ENCODE results near the gene ART4. TPM values are rescaled to one million over a fixed set of nuclear protein-coding genes. Genes with fewer than 3 reads are reported as not detected.

ART4 gene
- total RNA-seq, 1 donor from 2014 or later: not detected

DNA sequence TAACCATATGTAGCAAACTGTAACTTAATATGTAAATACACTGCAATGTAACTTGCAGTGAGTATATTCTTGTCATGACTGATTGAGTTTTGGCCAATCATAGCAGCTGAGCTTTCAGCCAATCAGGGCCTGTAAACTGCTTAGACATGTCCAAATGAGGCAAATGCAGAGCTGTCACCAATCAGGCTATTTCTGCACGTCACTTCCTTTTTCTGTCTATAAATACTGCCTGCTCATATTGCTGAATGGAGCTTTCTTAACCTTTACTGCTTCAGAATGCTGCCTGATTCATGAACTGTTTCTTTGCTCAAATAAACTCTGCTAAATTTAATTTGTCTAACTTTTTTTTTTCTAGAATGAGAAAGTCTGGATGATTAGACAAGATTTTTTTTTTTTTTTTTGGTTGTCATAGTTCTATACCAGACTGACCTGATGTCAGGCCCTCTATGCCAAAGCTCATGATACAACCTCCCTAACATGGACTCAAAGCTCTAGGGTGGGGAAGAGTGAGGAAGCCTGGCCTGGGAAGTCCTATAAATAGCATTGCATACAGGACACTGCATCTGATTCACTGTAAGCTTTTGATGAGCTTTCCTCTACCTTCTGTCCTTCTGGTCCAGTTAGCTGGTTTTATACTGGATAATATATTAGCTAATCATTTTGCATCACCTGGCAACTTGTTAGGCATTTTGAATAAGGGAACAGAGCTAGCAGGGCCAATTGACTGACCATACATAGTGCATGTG, 30.3 kb upstream of the ART4 start:
- no peak overlapping the region for H3K27ac Mint-ChIP-seq
- no peaks in the 10 kb centered on the region for H3K4me1 Mint-ChIP-seq (ENCODE audit: low read depth)
- H3K27me3 Mint-ChIP-seq (ENCODE audit: insufficient read depth): no peaks in the 10 kb centered on the region
- no peak overlapping the region for H3K4me3 Mint-ChIP-seq
- intact Hi-C loops (cut with micrococcal nuclease): no loop called here
- H3K9me3 Mint-ChIP-seq: peaks cover 2% of the 10 kb centered on the region
- peaks cover 1% of the 10 kb centered on the region for H3K36me3 Mint-ChIP-seq (ENCODE audit: low read depth)
- DNase-seq (ENCODE audit: low spot score): no peak

DNA sequence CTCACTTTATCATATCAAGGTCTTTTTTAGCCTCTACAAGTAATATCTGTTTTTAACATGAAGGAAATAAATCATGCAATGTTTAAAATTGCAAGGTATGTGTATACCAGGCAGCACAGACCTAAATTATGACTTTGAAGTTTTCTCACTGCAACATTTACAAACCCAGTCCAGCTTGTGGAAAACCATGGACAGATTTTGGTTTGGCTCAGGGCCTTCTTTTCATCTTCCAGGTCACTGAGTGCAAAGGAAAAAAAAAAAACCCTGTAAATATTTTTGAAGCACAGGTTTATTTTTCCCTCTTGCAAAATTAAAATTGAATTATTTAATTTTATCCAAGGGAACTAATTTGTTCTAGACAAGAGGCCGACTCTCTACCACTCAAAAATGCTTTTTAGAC, 28.6 kb upstream of the ART4 start:
- intact Hi-C loops (cut with micrococcal nuclease): no loop called here
- no peak overlapping the region for H3K27ac Mint-ChIP-seq
- no peak for DNase-seq (ENCODE audit: low spot score)
- no peak overlapping the region for H3K4me3 Mint-ChIP-seq
- peaks cover 4% of the 10 kb centered on the region for H3K9me3 Mint-ChIP-seq
- H3K36me3 Mint-ChIP-seq (ENCODE audit: low read depth): no peaks in the 10 kb centered on the region
- no peaks in the 10 kb centered on the region for H3K27me3 Mint-ChIP-seq (ENCODE audit: insufficient read depth)
- H3K4me1 Mint-ChIP-seq (ENCODE audit: low read depth): no peaks in the 10 kb centered on the region

DNA sequence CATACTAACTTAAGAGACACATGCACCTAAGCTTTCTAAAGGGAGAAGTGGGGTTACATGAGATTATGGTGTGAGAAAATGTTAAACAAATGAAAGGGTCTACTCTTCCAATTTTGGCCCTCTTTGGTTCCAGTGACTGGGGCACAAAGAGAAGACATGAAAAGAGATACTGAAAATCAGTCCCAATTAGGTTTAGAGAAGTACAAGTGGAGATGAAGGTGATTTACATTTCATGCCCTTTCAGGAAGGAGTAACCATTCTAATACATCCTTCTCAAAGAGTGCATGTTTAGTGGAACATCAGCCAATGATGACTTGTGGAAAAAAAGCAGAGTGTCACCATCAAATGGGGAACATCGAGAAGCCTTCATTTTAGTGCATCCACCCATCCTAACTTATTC, 27.9 kb upstream of the ART4 start:
- Mint-ChIP-seq H3K4me3 (no peak overlapping the region), H3K27ac (no peak overlapping the region), H3K4me1 (ENCODE audit: low read depth) (no peaks in the 10 kb centered on the region), H3K9me3 (peaks cover 4% of the 10 kb centered on the region), H3K27me3 (ENCODE audit: insufficient read depth) (no peaks in the 10 kb centered on the region), H3K36me3 (ENCODE audit: low read depth) (no peaks in the 10 kb centered on the region)
- intact Hi-C loops (cut with micrococcal nuclease): no loop called here
- DNase-seq (ENCODE audit: low spot score): no peak

DNA sequence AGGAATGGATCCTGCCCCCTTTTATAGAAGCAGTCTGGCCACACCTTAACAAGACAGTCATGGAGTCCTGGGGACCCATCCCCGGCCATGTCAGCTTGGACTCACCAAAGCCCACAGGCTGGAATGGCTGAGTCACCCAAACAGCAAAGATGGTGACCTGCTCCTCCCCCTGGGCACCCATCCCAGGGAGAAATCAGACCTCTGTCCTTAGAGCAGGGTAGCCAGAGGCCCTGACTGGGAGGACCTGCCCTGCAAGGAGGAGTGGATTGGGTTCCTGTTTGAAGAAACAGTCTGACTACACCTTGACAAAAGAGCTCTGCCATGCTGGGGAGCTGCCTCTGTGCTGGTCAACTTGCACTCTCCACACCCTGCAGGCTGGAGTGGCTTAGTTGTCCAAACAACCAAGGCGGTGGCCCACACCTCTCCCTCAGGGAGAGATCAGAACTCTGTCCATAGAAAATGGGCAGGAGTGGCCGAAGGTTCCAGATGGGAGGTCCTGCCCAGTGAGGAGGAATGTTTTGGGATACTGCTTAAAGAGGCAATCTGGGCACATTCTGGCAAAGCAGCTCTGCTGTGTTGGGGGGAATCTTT, 25.7 kb upstream of the ART4 start:
- DNase-seq (ENCODE audit: low spot score): no peak
- H3K9me3 Mint-ChIP-seq: peaks cover 4% of the 10 kb centered on the region
- intact Hi-C loops (cut with micrococcal nuclease): no loop called here
- H3K4me3 Mint-ChIP-seq: no peak overlapping the region
- no peak overlapping the region for H3K27ac Mint-ChIP-seq
- H3K4me1 Mint-ChIP-seq (ENCODE audit: low read depth): no peaks in the 10 kb centered on the region
- no peaks in the 10 kb centered on the region for H3K36me3 Mint-ChIP-seq (ENCODE audit: low read depth)
- H3K27me3 Mint-ChIP-seq (ENCODE audit: insufficient read depth): no peaks in the 10 kb centered on the region

DNA sequence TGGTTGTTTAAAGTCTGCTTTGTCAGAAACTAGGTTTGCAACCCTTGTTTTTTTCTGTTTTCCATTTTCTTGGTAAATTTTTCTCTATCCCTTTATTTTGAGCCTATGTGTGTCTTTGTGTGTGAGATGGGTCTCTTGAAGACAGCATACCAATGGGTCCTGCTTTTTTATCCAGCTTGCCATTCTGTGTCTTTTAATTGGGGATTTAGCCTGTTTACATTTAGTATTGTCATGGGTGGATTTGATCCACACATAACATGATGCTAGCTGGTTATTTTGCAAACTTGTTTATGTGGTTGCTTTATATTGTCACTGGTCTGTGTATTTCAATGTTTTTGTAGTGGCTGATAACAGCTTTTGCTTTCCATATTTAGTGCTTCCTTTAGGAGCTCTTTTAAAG, 17.2 kb upstream of the ART4 start:
- Mint-ChIP-seq H3K4me1 (ENCODE audit: low read depth) (no peaks in the 10 kb centered on the region), H3K27ac (no peak overlapping the region), H3K4me3 (no peak overlapping the region), H3K27me3 (ENCODE audit: insufficient read depth) (no peaks in the 10 kb centered on the region), H3K36me3 (ENCODE audit: low read depth) (no peaks in the 10 kb centered on the region), H3K9me3 (peaks cover 24% of the 10 kb centered on the region)
- no peak for DNase-seq (ENCODE audit: low spot score)
- intact Hi-C loops (cut with micrococcal nuclease): no loop called here

DNA sequence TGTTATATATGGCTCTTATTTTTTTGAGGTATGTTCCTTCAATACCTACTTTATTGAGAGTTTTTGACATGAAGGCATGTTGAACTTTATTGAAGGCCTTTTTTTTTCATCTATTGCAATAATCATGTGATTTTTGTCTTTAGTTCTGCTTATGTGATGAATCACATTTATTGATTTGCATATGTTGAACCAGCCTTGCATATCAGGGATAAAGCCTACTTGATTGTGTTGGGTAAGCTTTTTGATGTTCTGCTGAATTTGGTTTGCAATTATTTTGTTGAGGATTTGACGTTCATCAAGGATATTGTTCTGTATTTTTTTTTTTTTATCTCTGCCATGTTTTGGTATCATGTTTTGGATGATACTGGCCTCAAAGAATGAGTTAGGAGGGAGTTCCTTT, 15.2 kb upstream of the ART4 start:
- intact Hi-C loops (cut with micrococcal nuclease): no loop called here
- H3K36me3 Mint-ChIP-seq (ENCODE audit: low read depth): no peaks in the 10 kb centered on the region
- H3K4me3 Mint-ChIP-seq: no peak overlapping the region
- H3K4me1 Mint-ChIP-seq (ENCODE audit: low read depth): no peaks in the 10 kb centered on the region
- no peak for DNase-seq (ENCODE audit: low spot score)
- H3K27me3 Mint-ChIP-seq (ENCODE audit: insufficient read depth): no peaks in the 10 kb centered on the region
- H3K9me3 Mint-ChIP-seq: peaks cover 24% of the 10 kb centered on the region
- no peak overlapping the region for H3K27ac Mint-ChIP-seq

DNA sequence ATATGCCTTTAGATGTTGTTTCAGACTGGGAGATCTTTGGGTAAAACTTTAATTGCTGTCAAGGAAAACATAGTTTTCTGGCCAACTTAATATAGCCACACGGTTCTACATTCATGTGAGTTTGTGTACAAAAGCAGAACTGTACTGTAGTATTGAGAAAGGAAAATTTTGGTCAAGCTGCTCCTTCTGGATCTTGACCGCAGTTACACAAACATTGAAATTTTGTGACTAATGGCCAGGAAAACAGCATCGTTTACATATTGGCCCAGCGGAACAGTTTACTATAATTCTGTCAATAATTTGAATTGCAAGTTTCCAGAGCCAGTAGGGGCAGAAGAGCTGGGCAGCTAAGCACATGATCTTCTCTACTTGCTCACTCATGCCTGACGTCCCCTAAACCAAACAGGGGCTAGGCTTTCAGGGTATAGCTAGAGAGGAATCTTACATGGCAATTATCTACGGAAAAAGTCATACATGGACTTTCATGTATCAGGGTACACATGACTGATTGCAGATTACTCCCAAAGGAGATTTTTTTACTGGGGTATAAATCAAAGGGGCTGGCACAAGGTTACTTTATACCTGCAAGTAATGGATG, 11.4 kb upstream of the ART4 start:
- no peaks in the 10 kb centered on the region for H3K27me3 Mint-ChIP-seq (ENCODE audit: insufficient read depth)
- no peaks in the 10 kb centered on the region for H3K4me1 Mint-ChIP-seq (ENCODE audit: low read depth)
- no peaks in the 10 kb centered on the region for H3K36me3 Mint-ChIP-seq (ENCODE audit: low read depth)
- H3K9me3 Mint-ChIP-seq: peaks cover 8% of the 10 kb centered on the region
- intact Hi-C loops (cut with micrococcal nuclease): no loop called here
- no peak overlapping the region for H3K27ac Mint-ChIP-seq
- DNase-seq (ENCODE audit: low spot score): no peak
- no peak overlapping the region for H3K4me3 Mint-ChIP-seq

DNA sequence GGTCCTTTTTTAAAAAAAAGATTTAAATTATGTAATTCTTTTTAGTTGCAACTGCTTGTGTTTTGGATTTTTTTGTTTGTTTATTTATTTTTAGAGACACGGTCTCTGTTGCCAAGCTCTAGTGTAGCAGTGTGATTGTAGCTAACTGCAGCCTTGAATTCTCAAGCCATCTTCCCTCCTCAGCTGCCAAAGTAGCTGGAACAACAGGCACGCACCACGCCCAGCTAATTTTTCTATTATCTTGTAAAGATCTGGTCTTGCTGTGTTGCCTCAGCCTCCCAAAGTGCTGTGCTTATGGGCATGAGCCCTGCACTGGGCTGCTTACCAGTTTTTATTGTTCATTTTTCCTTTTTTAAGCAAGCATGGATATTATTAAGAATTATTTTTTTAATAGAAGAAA, 10.6 kb upstream of the ART4 start:
- H3K36me3 Mint-ChIP-seq (ENCODE audit: low read depth): no peaks in the 10 kb centered on the region
- peaks cover 4% of the 10 kb centered on the region for H3K9me3 Mint-ChIP-seq
- intact Hi-C loops (cut with micrococcal nuclease): no loop called here
- DNase-seq (ENCODE audit: low spot score): no peak
- H3K4me3 Mint-ChIP-seq: no peak overlapping the region
- H3K4me1 Mint-ChIP-seq (ENCODE audit: low read depth): no peaks in the 10 kb centered on the region
- H3K27ac Mint-ChIP-seq: no peak overlapping the region
- H3K27me3 Mint-ChIP-seq (ENCODE audit: insufficient read depth): no peaks in the 10 kb centered on the region

DNA sequence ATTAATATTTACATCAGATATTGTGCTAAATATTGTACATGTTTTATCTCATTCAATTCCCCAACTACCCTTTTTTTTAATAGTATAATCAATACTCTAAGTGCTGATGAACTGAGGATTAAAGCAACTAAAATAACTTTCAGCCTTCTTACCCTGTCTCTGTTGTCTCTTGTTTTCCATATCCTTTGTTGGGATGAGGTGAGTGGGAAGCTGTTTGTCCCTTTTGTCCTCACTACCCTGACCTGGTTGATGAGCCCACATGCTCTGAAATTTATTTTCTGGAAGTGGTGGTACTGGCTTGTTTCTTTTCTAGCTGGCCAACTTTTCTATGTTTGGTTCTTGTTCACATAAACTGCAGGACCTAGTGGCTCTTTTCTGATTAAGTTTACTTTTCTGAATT, 9.6 kb upstream of the ART4 start:
- intact Hi-C loops (cut with micrococcal nuclease): no loop called here
- DNase-seq (ENCODE audit: low spot score): no peak
- Mint-ChIP-seq H3K27ac (no peak overlapping the region), H3K36me3 (ENCODE audit: low read depth) (no peaks in the 10 kb centered on the region), H3K4me1 (ENCODE audit: low read depth) (no peaks in the 10 kb centered on the region), H3K9me3 (no peaks in the 10 kb centered on the region), H3K27me3 (ENCODE audit: insufficient read depth) (no peaks in the 10 kb centered on the region), H3K4me3 (no peak overlapping the region)

DNA sequence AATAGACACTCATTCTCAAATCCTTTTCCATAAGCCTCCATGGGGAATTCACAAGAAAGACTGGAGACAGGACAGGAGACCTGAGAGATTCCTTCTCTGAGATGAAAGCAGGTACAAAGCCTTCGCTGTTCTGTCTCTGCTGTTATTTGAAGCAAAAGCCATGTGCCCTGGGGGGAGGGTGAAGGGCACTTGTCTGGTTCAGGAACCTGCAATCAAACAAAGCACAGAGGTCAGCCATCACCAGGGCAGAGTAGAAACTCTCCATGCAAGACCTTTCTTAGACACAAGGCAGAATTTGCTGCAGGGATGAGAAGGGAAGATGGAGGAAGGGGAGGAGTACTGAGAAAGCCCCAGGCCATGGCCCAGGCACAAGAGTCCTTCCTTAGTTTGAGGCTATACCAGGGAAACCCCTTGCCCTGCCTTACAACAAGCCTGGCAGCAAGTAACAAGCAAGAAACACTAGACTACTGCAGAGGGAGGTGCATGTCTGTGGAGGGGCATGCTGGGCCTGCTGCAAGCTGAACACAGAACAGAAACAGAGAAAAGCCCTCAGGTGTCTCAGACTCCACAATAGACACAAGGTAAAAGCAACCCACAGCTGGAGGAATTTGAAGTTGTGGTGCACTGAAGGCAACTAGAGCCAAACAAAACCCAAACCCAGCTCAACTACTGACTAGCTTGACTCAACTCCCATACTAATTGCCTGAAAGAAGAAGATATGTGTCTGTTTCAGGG, 7.8 kb upstream of the ART4 start:
- intact Hi-C loops (cut with micrococcal nuclease): no loop called here
- no peak overlapping the region for H3K4me3 Mint-ChIP-seq
- H3K4me1 Mint-ChIP-seq (ENCODE audit: low read depth): no peaks in the 10 kb centered on the region
- H3K27ac Mint-ChIP-seq: no peak overlapping the region
- H3K9me3 Mint-ChIP-seq: no peaks in the 10 kb centered on the region
- no peak for DNase-seq (ENCODE audit: low spot score)
- H3K36me3 Mint-ChIP-seq (ENCODE audit: low read depth): no peaks in the 10 kb centered on the region
- H3K27me3 Mint-ChIP-seq (ENCODE audit: insufficient read depth): no peaks in the 10 kb centered on the region

DNA sequence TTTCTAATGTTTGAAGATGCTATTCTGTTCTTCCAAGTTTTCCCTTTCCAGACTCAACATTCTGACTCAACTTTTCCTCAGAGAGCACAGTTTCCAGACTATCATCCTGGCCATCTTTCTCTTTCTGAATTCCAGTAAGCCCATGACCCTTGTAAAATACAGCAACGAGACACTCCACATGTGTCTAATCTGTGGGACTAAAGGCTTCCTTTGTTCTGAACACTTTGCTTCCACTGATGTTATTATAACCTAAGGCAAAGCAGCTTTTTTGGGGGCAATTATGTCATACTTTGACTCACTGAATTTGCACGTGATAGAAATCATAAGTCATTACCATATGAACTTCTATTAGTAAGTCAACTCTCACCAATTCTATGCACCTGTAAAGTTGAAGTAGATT, 6.3 kb upstream of the ART4 start:
- DNase-seq (ENCODE audit: low spot score): no peak
- Mint-ChIP-seq H3K9me3 (no peaks in the 10 kb centered on the region), H3K4me1 (ENCODE audit: low read depth) (peaks cover 5% of the 10 kb centered on the region), H3K27ac (no peak overlapping the region), H3K4me3 (no peak overlapping the region), H3K36me3 (ENCODE audit: low read depth) (no peaks in the 10 kb centered on the region), H3K27me3 (ENCODE audit: insufficient read depth) (no peaks in the 10 kb centered on the region)
- intact Hi-C loops (cut with micrococcal nuclease): loop anchor here (5.0 kb wide), 1 partner anchor 88 kb away; the partner anchor contains the start of gene ERP27

DNA sequence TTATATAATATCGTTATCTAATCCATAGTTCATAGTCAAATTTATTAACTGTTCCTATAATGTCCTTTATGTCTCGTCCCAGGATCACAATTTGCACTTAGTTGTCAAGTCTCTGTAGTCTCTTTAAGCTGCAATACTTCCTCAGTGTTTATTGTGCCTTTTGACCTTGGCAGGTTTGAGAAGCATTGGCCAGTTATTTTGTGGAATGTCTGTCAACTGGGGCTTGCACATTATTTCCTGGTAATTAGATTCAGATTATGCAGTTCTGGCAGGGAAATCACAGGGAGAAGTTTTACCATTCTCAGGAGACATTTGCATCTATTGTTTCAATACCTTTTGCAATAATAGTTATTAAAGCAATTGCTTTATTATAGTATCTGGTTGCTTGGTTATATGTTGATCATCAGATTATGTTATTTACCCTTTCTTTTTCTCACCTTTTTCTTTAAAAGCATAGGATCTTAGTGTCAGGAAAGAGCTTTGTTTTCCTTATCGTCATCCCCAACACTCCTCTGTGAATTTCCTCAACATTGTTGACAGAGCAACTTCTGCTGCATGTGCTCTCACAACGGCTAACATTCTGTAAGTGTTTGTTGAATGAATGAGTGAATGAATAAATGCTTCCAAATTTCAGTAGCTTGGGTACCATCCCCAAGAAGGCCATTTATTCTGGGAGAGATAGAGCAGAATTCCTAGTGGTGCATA, 3.7 kb upstream of the ART4 start:
- no peak overlapping the region for H3K27ac Mint-ChIP-seq
- peaks cover 5% of the 10 kb centered on the region for H3K4me1 Mint-ChIP-seq (ENCODE audit: low read depth)
- no peaks in the 10 kb centered on the region for H3K36me3 Mint-ChIP-seq (ENCODE audit: low read depth)
- peaks cover 2% of the 10 kb centered on the region for H3K27me3 Mint-ChIP-seq (ENCODE audit: insufficient read depth)
- H3K4me3 Mint-ChIP-seq: no peak overlapping the region
- DNase-seq (ENCODE audit: low spot score): no peak
- H3K9me3 Mint-ChIP-seq: no peaks in the 10 kb centered on the region
- intact Hi-C loops (cut with micrococcal nuclease): loop anchor here (5.0 kb wide), 1 partner anchor 90 kb away; the partner anchor contains the start of gene ERP27
